Spinal cord (tissue), 10 donors: ENCODE measurements around the gene MMP19. TPM values are rescaled to one million over a fixed set of nuclear protein-coding genes. Genes with fewer than 3 reads are reported as not detected.
"Not testable (repeated sequence)": the region's sequence is repeated elsewhere in the genome, so short reads cannot be mapped to it uniquely, and the experiment has no call there.

ENCODE experiments used
- DNase-seq, 6 donors: peaks; one replicate each; pipeline versions ENCODE4 v3.0.0 to v3.0.0-alpha.2; 2013 to 2015; ENCODE audit warnings: low spot score in 6 of 6, low read depth in 4 of 6
- H3K27ac ChIP-seq: one replicate; pipeline ENCODE4 v1.5.1; 2013; ENCODE audit warnings: low read depth, low read length, control low read depth
- H3K27me3 ChIP-seq: one replicate; pipeline ENCODE4 v1.6.1; 2013; ENCODE audit warnings: low read length; ENCODE audit not compliant: control insufficient read depth, insufficient read depth
- H3K36me3 ChIP-seq: one replicate; pipeline ENCODE4 v1.6.1; 2013; ENCODE audit warnings: low read length; ENCODE audit not compliant: control insufficient read depth, insufficient read depth
- H3K4me1 ChIP-seq: one replicate; pipeline ENCODE4 v1.6.1; 2013; ENCODE audit warnings: low read length; ENCODE audit not compliant: control insufficient read depth, insufficient read depth
- H3K4me3 ChIP-seq: one replicate; pipeline ENCODE4 v1.5.1; 2013; ENCODE audit warnings: low read depth, low read length, control low read depth
- H3K9me3 ChIP-seq: one replicate; pipeline ENCODE4 v1.6.1; 2013; ENCODE audit warnings: low read length; ENCODE audit not compliant: control insufficient read depth, insufficient read depth
- WGBS: methylation state at CpG from one replicate; pipeline ENCODE4 v1.1.5; 2013; ENCODE audit warnings: missing lambda C conversion rate; ENCODE audit not compliant: insufficient coverage; 5-methylcytosine and 5-hydroxymethylcytosine counted together
- long read RNA-seq, 4 donors: transcript quantifications; one replicate each; lab custom pipeline, GENCODE V29; 2026
- polyA plus RNA-seq, 2 donors: library from polyadenylated mRNA; unstranded; fragments of 120-200 nt; gene quantifications; one replicate each; pipeline ENCODE4 v1.2.1, GENCODE V29; 2013; ENCODE audit not compliant: insufficient read length in 2 of 2
- total RNA-seq, 2 donors: library from RNA; depleted of rRNA in 1 of 2; stranded (reverse); fragments of 120-200 nt in 1 of 2; fragments of >200 nt in 1 of 2; gene quantifications; one replicate each; pipeline versions ENCODE4 v1.2.3 to v1.2.4, GENCODE V29; 2013 to 2014
- donor health status: healthy.

Gene MMP19
- total RNA-seq: 1 to 10 TPM in 1 of 2 donors, under 1 TPM in 1; 0.20 to 1.5 TPM
- polyA plus RNA-seq: under 1 TPM; 0.54 to 0.74 TPM
- long read RNA-seq, donor 1: 0 reads
- long read RNA-seq, donor 2: 0 reads
- long read RNA-seq, donor 3: 0 reads
- long read RNA-seq, donor 4, partial matches to known transcripts: 114 of 114 reads
- long read RNA-seq, donor 4, other reads (novel, unspliced or antisense): 0 of 114 reads

GRCh38 chr12:55842681-55843429 lies at the start of gene MMP19:
Gene MMP19, minus strand, starts transcription at chr12:55842936. Its CDS starts 106 bp downstream, at chr12:55842830.
- Histone ChIP-seq H3K27ac (no peak within 1 kb of the TSS), H3K27me3 (no peaks in the 10 kb centered on the region), H3K4me1 (peaks cover 4% of the 10 kb centered on the region), H3K4me3 (no peak within 1 kb of the TSS), H3K36me3 (no peaks in the 10 kb centered on the region), H3K9me3 (no peaks in the 10 kb centered on the region)
- WGBS: 52% methylated on average over 7 of the region's 10 CpGs
- no peak for DNase-seq

GRCh38 chr12:55891310-55891709 lies 48.6 kb upstream of the MMP19 start:
- WGBS: 94% methylated on average over 2 of the region's 4 CpGs
- H3K36me3 ChIP-seq: no peaks in the 10 kb centered on the region
- H3K27me3 ChIP-seq: no peaks in the 10 kb centered on the region
- H3K9me3 ChIP-seq: no peaks in the 10 kb centered on the region
- no peak overlapping the region for H3K4me3 ChIP-seq
- no peaks in the 10 kb centered on the region for H3K4me1 ChIP-seq
- no peak overlapping the region for H3K27ac ChIP-seq
- no peak for DNase-seq

- H3K36me3 ChIP-seq: no peaks in the 10 kb centered on the region
- no CpG with 5 or more reads among the region's 1 CpG for WGBS
Measured at GRCh38 chr12:55885113-55885512, 42.4 kb upstream of the MMP19 start.

GRCh38 chr12:55877824-55878223 lies 35.1 kb upstream of the MMP19 start:
- Histone ChIP-seq H3K27me3 (no peaks in the 10 kb centered on the region), H3K27ac (no peak overlapping the region), H3K9me3 (peaks cover 4% of the 10 kb centered on the region), H3K36me3 (no peaks in the 10 kb centered on the region), H3K4me1 (no peaks in the 10 kb centered on the region), H3K4me3 (no peak overlapping the region)
- DNase-seq: no peak

More at GRCh38 chr12:55885113-55885512, 42.4 kb upstream of the MMP19 start:
- no peak overlapping the region for H3K4me3 ChIP-seq
- no peaks in the 10 kb centered on the region for H3K4me1 ChIP-seq
- no peaks in the 10 kb centered on the region for H3K27me3 ChIP-seq
- no peak for DNase-seq
- no peak overlapping the region for H3K27ac ChIP-seq
- peaks cover 1% of the 10 kb centered on the region for H3K9me3 ChIP-seq

- WGBS: 80% methylated on average over 1 of the region's 4 CpGs
- H3K36me3 ChIP-seq: no peaks in the 10 kb centered on the region
- no peaks in the 10 kb centered on the region for H3K4me1 ChIP-seq
- no peaks in the 10 kb centered on the region for H3K27me3 ChIP-seq
- DNase-seq: no peak
- H3K27ac ChIP-seq: no peak overlapping the region
- H3K4me3 ChIP-seq: no peak overlapping the region
- H3K9me3 ChIP-seq: peaks cover 2% of the 10 kb centered on the region
Measured at GRCh38 chr12:55875704-55876467, 33.1 kb upstream of the MMP19 start.

GRCh38 chr12:55874443-55874842 lies 31.7 kb upstream of the MMP19 start:
- peaks cover 2% of the 10 kb centered on the region for H3K9me3 ChIP-seq
- H3K27ac ChIP-seq: no peak overlapping the region
- no peaks in the 10 kb centered on the region for H3K36me3 ChIP-seq
- WGBS: 67% methylated on average over 1 of the region's 2 CpGs
- peak in 1 of 6 donors; percentile 10 for DNase-seq
- H3K4me1 ChIP-seq: no peaks in the 10 kb centered on the region
- H3K27me3 ChIP-seq: no peaks in the 10 kb centered on the region
- no peak overlapping the region for H3K4me3 ChIP-seq

- not testable (repeated sequence) for H3K4me1 ChIP-seq, DNase-seq, H3K36me3 ChIP-seq, H3K4me3 ChIP-seq, H3K27ac ChIP-seq, H3K27me3 ChIP-seq, H3K9me3 ChIP-seq
- no CpG with 5 or more reads among the region's 3 CpGs for WGBS
Measured at GRCh38 chr12:55866454-55867004, 23.8 kb upstream of the MMP19 start.

- no peaks in the 10 kb centered on the region for H3K36me3 ChIP-seq
- H3K4me3 ChIP-seq: no peak overlapping the region
- H3K27ac ChIP-seq: no peak overlapping the region
- WGBS: no CpG with 5 or more reads among the region's 2 CpGs
- H3K4me1 ChIP-seq: no peaks in the 10 kb centered on the region
- no peak for DNase-seq
- no peaks in the 10 kb centered on the region for H3K27me3 ChIP-seq
- peaks cover 2% of the 10 kb centered on the region for H3K9me3 ChIP-seq
Measured at GRCh38 chr12:55865327-55865726, 22.6 kb upstream of the MMP19 start.

GRCh38 chr12:55862931-55863330 lies 20.2 kb upstream of the MMP19 start:
- H3K9me3 ChIP-seq, H3K27me3 ChIP-seq, DNase-seq, H3K27ac ChIP-seq, H3K4me1 ChIP-seq, H3K4me3 ChIP-seq, H3K36me3 ChIP-seq: not testable (repeated sequence)
- 100% methylated on average over 5 of the region's 13 CpGs for WGBS
